Stimulated activated CD8-positive, alpha-beta memory T cell treated with anti-CD3 and anti-CD28 coated beads, Interleukin-15, amount 100 ng/mL, for 4 hours (primary cell): ENCODE measurements around the gene CDKN2B.

Experiments
- DNase-seq, 2 donors: peaks; one replicate each; pipeline ENCODE4 v3.0.0-alpha.2; 2020; ENCODE audit warnings: low read depth in 2 of 2

CDKN2B gene

GRCh38 chr9:21994556-21995005 lies 14.5 kb downstream of the CDKN2B start, which contains the start of gene CDKN2B-AS1:
Gene CDKN2B-AS1, plus strand, starts transcription at chr9:21994791.
- no peak for DNase-seq

GRCh38 chr9:21993893-21994555 lies 15.1 kb downstream of the CDKN2B start, which contains the start of gene CDKN2A:
Gene CDKN2A, minus strand, starts transcription at chr9:21994392.
- no peak for DNase-seq

- no peak for DNase-seq
These were observed 16.1 kb downstream of the CDKN2B start for GRCh38 chr9:21993007-21993406.

DNA sequence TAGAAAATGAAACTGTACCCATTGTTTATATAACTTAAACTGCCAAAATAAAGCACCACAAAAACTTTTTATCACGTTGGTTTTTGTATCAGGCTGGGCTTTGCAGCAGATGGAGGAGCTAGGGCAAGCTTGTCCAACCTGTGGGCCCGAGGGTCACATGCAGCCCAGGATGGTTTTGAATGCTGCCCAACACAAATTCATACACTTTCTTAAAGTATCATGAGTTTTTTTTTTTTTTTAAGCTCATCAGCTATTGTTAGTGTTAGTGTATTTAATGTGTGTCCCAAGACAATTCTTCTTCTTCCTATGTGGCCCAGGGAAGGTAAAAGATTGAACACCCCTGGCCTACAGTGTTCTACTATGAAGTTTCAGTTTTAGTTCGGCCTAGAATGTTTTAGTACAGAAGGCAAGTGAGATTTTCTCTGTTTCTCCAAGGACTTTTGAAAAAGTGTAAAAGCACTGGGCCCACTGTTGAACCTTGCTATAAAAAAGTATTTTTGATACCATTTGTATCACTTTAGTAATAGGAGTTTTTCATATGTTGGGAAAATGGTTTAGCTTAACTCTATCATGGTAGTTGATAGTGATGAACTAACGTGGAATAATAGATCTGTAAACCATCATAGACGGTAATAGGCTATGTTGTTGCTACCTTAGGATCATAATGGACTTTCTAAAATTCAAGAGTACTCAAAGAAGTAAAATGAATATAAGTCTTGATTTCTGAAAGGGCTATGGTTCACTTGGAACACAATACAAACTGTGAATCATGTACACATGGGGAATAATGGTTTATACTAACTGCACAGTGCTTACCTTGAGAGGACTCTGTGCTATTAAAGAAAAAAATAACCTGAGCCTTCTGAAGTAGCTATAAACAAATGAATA lies 17.8 kb downstream of the CDKN2B start:
- no peak for DNase-seq

GRCh38 chr9:21989440-21990189 lies 19.5 kb downstream of the CDKN2B start:
- DNase-seq = no peak

- DNase-seq = no peak
These were observed 20.8 kb downstream of the CDKN2B start for GRCh38 chr9:21988056-21988990.

GRCh38 chr9:21985964-21986667 lies 23.0 kb downstream of the CDKN2B start:
- no peak for DNase-seq

DNA sequence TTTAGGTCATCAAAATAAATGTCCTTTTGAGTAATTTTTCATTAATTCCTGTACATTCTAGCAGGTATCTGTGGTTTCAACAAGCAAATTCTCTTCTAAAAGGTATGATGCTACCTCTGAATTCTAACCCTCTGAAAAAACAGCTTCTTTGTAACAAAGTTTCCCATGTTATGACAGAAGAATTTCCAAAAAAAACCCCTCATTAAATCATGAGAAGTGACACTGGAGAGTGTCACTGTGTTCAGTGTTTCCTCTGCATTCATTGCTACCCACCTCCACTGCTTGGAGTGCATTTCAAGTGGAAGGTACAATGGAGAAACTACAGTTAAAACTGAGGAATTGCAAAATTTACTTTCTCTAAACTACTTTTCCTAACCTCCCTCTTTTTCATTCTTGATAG lies 25.0 kb downstream of the CDKN2B start:
- no peak for DNase-seq

- DNase-seq = no peak
These were observed 25.6 kb downstream of the CDKN2B start for GRCh38 chr9:21983561-21983935.

- DNase-seq = no peak
These were observed 26.1 kb downstream of the CDKN2B start for GRCh38 chr9:21982861-21983560.

DNA sequence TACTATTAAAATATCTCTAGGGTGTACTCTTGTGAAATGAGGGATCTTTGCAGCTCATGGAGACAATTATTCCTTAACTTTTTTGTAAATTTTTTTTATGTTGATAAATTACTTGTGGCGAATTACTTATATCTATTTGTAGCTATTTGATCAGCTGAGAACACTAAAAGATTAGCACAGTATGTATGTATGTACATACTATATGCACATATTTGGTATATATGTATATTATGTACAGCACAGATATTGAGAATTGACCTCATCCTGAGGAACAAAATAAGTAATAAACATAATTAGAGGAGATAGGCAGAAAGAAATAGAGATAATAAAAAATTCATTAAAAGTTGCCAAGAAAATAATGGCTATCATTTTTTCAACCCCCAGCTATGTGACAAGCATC lies 26.7 kb downstream of the CDKN2B start:
- DNase-seq = no peak

GRCh38 chr9:21976334-21976875 lies 32.7 kb downstream of the CDKN2B start:
- DNase-seq = no peak

- no peak for DNase-seq
These were observed 34.2 kb downstream of the CDKN2B start for GRCh38 chr9:21974722-21975409.

DNA sequence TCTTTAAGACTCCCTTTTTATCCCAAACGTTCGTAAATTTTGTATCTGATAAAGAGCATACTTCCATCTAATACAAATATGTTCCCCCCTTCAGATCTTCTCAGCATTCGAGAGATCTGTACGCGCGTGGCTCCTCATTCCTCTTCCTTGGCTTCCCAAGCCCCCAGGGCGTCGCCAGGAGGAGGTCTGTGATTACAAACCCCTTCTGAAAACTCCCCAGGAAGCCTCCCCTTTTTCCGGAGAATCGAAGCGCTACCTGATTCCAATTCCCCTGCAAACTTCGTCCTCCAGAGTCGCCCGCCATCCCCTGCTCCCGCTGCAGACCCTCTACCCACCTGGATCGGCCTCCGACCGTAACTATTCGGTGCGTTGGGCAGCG lies 34.8 kb downstream of the CDKN2B start:
- no peak for DNase-seq

- no peak for DNase-seq
These were observed 36.7 kb downstream of the CDKN2B start for GRCh38 chr9:21972361-21972760.

DNA sequence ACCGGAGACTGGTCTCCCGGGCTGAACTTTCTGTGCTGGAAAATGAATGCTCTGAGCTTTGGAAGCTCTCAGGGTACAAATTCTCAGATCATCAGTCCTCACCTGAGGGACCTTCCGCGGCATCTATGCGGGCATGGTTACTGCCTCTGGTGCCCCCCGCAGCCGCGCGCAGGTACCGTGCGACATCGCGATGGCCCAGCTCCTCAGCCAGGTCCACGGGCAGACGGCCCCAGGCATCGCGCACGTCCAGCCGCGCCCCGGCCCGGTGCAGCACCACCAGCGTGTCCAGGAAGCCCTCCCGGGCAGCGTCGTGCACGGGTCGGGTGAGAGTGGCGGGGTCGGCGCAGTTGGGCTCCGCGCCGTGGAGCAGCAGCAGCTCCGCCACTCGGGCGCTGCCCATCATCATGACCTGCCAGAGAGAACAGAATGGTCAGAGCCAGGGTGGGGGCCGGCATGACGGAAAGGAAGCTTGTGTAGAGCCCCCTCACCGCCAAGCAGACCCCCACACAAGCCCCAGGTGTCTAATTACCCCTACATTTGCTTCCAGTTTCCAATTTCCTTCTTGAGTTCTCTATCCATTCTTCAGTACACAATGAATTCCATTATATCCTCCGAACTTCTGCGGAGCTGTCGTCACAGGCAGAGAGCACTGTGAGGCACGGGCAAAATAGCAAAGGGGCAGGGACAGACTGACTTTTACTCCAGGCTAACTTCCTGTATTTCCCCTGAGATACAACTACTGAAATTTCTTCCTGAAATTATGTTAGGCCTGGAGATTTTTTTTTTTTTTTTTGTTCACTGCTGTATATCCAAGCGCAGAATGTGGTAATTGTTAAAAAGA lies 38.1 kb downstream of the CDKN2B start:
- DNase-seq = no peak

GRCh38 chr9:21969951-21970799 lies 38.9 kb downstream of the CDKN2B start:
- DNase-seq = no peak
